ENCODE measurements around the gene ANKS1B. TPM values are rescaled to one million over a fixed set of nuclear protein-coding genes. Genes with fewer than 3 reads are reported as not detected.

The ANKS1B gene
- total and polyA plus RNA-seq, 2 of the 4 experiments (the other 2 are of a cell fraction): 0.17 to 0.18 TPM

- H4K91ac ChIP-seq (ENCODE audit: insufficient read depth, low read depth, low read length): no peak overlapping the region
- CTCF ChIA-PET: interaction anchor here (0.6 to 1.0 kb wide), 6 partner anchors 10 to 300 kb away, joined by 3 to 5 read pairs (median 3); no protein-coding TSS in a partner anchor
- H3K18ac ChIP-seq (ENCODE audit: low read depth, low read length): no peak overlapping the region
- no peak overlapping the region for H2AK9ac ChIP-seq (replicated peaks; ENCODE audit: low read depth, low read length, poor library complexity)
- no peaks in the 10 kb centered on the region for H3K27me3 ChIP-seq (ENCODE audit: control insufficient read depth, insufficient read depth, low read length)
- DNase-seq (peak; percentile 59), ATAC-seq (ENCODE audit: low read depth) (peak; percentile 91)
- H2BK5ac ChIP-seq (ENCODE audit: low read depth, low read length, poor library complexity, severe bottlenecking): no peak overlapping the region
- no peak overlapping the region for H4K8ac ChIP-seq (ENCODE audit: low read depth in 2 of 2, low read length in 2 of 2)
- H3K4me3 ChIP-seq (ENCODE audit: insufficient read depth, low read depth, low read length): no peak overlapping the region
- no peak overlapping the region for H3K4me2 ChIP-seq (ENCODE audit: low read depth, low read length)
- H3K23ac ChIP-seq (ENCODE audit: low read depth, low read length): no peak overlapping the region
- H2BK120ac ChIP-seq (ENCODE audit: low read depth, low read length): no peak overlapping the region
- dilution Hi-C loops (cut with HindIII; ENCODE audit: low sequenced_read_pairs, unreplicated experiment): no loop called here
- no peak overlapping the region for H2BK15ac ChIP-seq (ENCODE audit: low read depth, low read length)
- no peaks in the 10 kb centered on the region for H4K20me1 ChIP-seq (ENCODE audit: insufficient read depth, low read length)
- intact Hi-C loops (cut with micrococcal nuclease): loop anchor here (1.0 kb wide), 1 partner anchor 299 kb away; no protein-coding TSS in a partner anchor
- no peak overlapping the region for H2BK20ac ChIP-seq (ENCODE audit: low read depth, low read length)
- H3K9ac ChIP-seq (ENCODE audit: low read depth, low read length): no peak overlapping the region
- H2AK5ac ChIP-seq (ENCODE audit: low read depth, low read length): no peak overlapping the region
- H3K4me1 ChIP-seq (ENCODE audit: control insufficient read depth, insufficient read depth, low read length): peaks cover 2% of the 10 kb centered on the region; the same call in 1 of the 2 replicates
- H3K14ac ChIP-seq (replicated peaks; ENCODE audit: low read depth, low read length): no peak overlapping the region
- H4K5ac ChIP-seq (ENCODE audit: low read depth, low read length): no peak overlapping the region
- H3K4ac ChIP-seq (ENCODE audit: low read depth, low read length): no peak overlapping the region
- no peaks in the 10 kb centered on the region for H3K9me1 ChIP-seq (ENCODE audit: insufficient read depth, low read length)
- no peak overlapping the region for H3K27ac ChIP-seq (ENCODE audit: insufficient read depth, low read length)
- in situ Hi-C loops (cut with MboI; ENCODE audit: low sequenced_read_pairs): no loop called here
- no peak overlapping the region for H2AFZ ChIP-seq (replicated peaks; ENCODE audit: low read length, poor library complexity)
- WGBS, 2 experiments (ENCODE audit: extremely low coverage in 2 of 2, insufficient read length in 1 of 2): 33% methylated on average over 1 of the region's 6 CpGs; no CpG with 5 or more reads in 1 of the 2 experiments
- peaks cover 7 to 18% of the 10 kb centered on the region in 2 experiments; a peak in 3 of 4 replicates for H3K79me1 ChIP-seq (ENCODE audit: low read depth in 1 of 2, low read length in 2 of 2)
- peaks cover 3% of the 10 kb centered on the region for H3K36me3 ChIP-seq (ENCODE audit: control insufficient read depth, insufficient read depth, low read length)
- BruUV-seq (replicated peaks): no TSS peak
- peak; percentile 66 for TF ChIP-seq RAD21 (IDR thresholded peaks at IDR 0.05; ENCODE audit: low read length)
- TF ChIP-seq RFX5 (IDR thresholded peaks at IDR 0.05; ENCODE audit: low read depth, low read length): no peak
- no peak for TF ChIP-seq BHLHE40 (IDR thresholded peaks at IDR 0.05; ENCODE audit: low read depth, low read length)
- no peak for TF ChIP-seq ELK1 (IDR thresholded peaks at IDR 0.05; ENCODE audit: borderline replicate concordance, low read depth, low read length)
- peak; percentile 70; the same call in 1 of the 2 replicates for TF ChIP-seq SMC3 (IDR thresholded peaks at IDR 0.05; ENCODE audit: low read depth, low read length)
- TF ChIP-seq, protein P1, sequence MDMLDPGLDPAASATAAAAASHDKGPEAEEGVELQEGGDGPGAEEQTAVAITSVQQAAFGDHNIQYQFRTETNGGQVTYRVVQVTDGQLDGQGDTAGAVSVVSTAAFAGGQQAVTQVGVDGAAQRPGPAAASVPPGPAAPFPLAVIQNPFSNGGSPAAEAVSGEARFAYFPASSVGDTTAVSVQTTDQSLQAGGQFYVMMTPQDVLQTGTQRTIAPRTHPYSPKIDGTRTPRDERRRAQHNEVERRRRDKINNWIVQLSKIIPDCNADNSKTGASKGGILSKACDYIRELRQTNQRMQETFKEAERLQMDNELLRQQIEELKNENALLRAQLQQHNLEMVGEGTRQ (IDR thresholded peaks at IDR 0.05; ENCODE audit: low read depth, low read length): no peak
- TF ChIP-seq CTCF (conservative IDR thresholded peaks at IDR 0.05; ENCODE audit: low read depth, low read length): peak; percentile 55
- no peak for TF ChIP-seq NFE2L2 (IDR thresholded peaks at IDR 0.05; ENCODE audit: low read depth, low read length)
- H3K56ac ChIP-seq (ENCODE audit: extremely low read depth, insufficient read depth, low read length): no peak overlapping the region
- H3K9me3 ChIP-seq (ENCODE audit: control insufficient read depth, insufficient read depth, low read length): no peaks in the 10 kb centered on the region
- POLR2A ChIA-PET (ENCODE audit: unreplicated experiment): no interaction called here
Measured at GRCh38 chr12:98698603-98699463, 1285.9 kb downstream of the ANKS1B start.

Data from IMR-90 (cell line).